Panc1 (cell line): ENCODE results near the gene DPH3. TPM values are rescaled to one million over a fixed set of nuclear protein-coding genes. Genes with fewer than 3 reads are reported as not detected.
A peak's percentile ranks its signal among the peaks of the same experiment; 100 is the strongest.

Experiments used
- ATAC-seq: fragments of 200-7000 bp; cut with Tn5 transposase; 2 replicates; pipeline ENCODE4 v1.9.1; 2020; ENCODE audit warnings: mild to moderate bottlenecking, moderate library complexity
- BruUV-seq: library from RNA; stranded (reverse); fragments of 400-500 nt; replicated peaks from 2 replicates; lab custom pipeline; 2021; lab: Mats Ljungman, UMichigan
- CTCF ChIA-PET: fragments of 300-600 bp; sonication (Branson Sonifier 250); formaldehyde crosslinking; loops from one replicate; lab custom pipeline; 2022; ENCODE audit warnings: antibody characterized with exemption; lab: Charles Lee
- POLR2A ChIA-PET: fragments of 300-600 bp; sonication (Branson Sonifier 250); formaldehyde crosslinking; loops from one replicate; lab custom pipeline; 2022; ENCODE audit warnings: antibody characterized with exemption; lab: Charles Lee
- DNase-seq: peaks from one replicate; pipeline ENCODE4 v3.0.0-alpha.2; 2010; ENCODE audit warnings: low read depth, low spot score
- H3K27ac ChIP-seq: 2 replicates; pipeline ENCODE4 v1.5.1; 2011; ENCODE audit warnings: mild to moderate bottlenecking, low read length, inconsistent platforms
- H3K27me3 ChIP-seq: fragments of 200-500 bp; sonication (Bioruptor generic); 2 replicates; pipeline ENCODE4 v1.6.0; 2014; ENCODE audit warnings: low read length, inconsistent platforms; ENCODE audit not compliant: control insufficient read depth, insufficient read depth
- H3K36me3 ChIP-seq: fragments of 200-500 bp; sonication (Bioruptor generic); 2 replicates; pipeline ENCODE4 v1.5.1; 2014; ENCODE audit warnings: inconsistent platforms, mild to moderate bottlenecking, low read length, moderate library complexity; ENCODE audit not compliant: control insufficient read depth, insufficient read depth
- H3K4me1 ChIP-seq: 2 replicates; pipeline ENCODE4 v1.5.1; 2011; ENCODE audit warnings: inconsistent platforms, mild to moderate bottlenecking, low read length, moderate library complexity; ENCODE audit not compliant: control insufficient read depth, insufficient read depth
- H3K4me3 ChIP-seq, 2 experiments: 2 replicates each; pipeline ENCODE4 v1.5.1; 2011 to 2012; ENCODE audit warnings: low read depth in 2 of 2, low read length in 2 of 2, mild to moderate bottlenecking in 2 of 2, inconsistent platforms in 1 of 2, moderate library complexity in 1 of 2
- H3K9me3 ChIP-seq: fragments of 200-500 bp; sonication (Bioruptor generic); 2 replicates; pipeline ENCODE4 v1.5.1; 2014; ENCODE audit warnings: low read depth, mild to moderate bottlenecking, inconsistent platforms, low read length, moderate library complexity; ENCODE audit not compliant: control insufficient read depth, insufficient read depth
- POLR2AphosphoS5 ChIP-seq: IDR thresholded peaks from 2 replicates; pipeline ENCODE4 v1.6.1; 2012; ENCODE audit warnings: mild to moderate bottlenecking, low read depth, low read length, moderate library complexity
- REST ChIP-seq, 2 experiments: IDR thresholded peaks; 2 replicates each; pipeline ENCODE4 v1.6.1; 2011 to 2012; ENCODE audit warnings: low read depth in 2 of 2, control low read depth in 1 of 2, low read length in 1 of 2, mild to moderate bottlenecking in 1 of 2, moderate library complexity in 1 of 2; ENCODE audit not compliant: insufficient read depth in 1 of 2
- SIN3A ChIP-seq: IDR thresholded peaks from 2 replicates; pipeline ENCODE4 v1.6.1; 2012; ENCODE audit warnings: low read depth, mild to moderate bottlenecking, low read length, moderate library complexity, borderline replicate concordance; ENCODE audit not compliant: insufficient read depth
- TCF7L2 ChIP-seq: IDR thresholded peaks from 2 replicates; pipeline ENCODE4 v1.6.1; 2011; ENCODE audit warnings: mild to moderate bottlenecking, low read depth, low read length, inconsistent platforms
- in situ Hi-C: cut with HindIII; loops from 2 replicates; pipeline ENCODE4 v1.10.0; 2016; ENCODE audit warnings: low sequenced_read_pairs, low pct_unique_long_range_greater_than_20kb
- intact Hi-C: fragments of 100-400 bp; cut with micrococcal nuclease; formaldehyde crosslinking; loops from one replicate; pipeline ENCODE4 v1.10.0; 2022; ENCODE audit not compliant: unreplicated experiment
- total RNA-seq: library from RNA; stranded (reverse); gene quantifications from one replicate; pipeline ENCODE4 v1.2.1, GENCODE V29; 2021; ENCODE audit not compliant: unreplicated experiment
- TF ChIP-seq, protein P1 (sequence below): fragments of 450-650 bp; IDR thresholded peaks from 2 replicates; pipeline ENCODE4 v1.5.1; 2017; ENCODE audit warnings: mild to moderate bottlenecking

DPH3 gene
- total RNA-seq, 1 experiment from 2014 or later = 16.5 TPM

- no peak for TF ChIP-seq TCF7L2
- no peak for TF ChIP-seq POLR2AphosphoS5
- no peak for TF ChIP-seq REST (IDR thresholded peaks at IDR 0.05; ENCODE audit: insufficient read depth in 1 of 2, low read depth in 2 of 2, low read length in 1 of 2)
- no peak for TF ChIP-seq SIN3A
- TF ChIP-seq, protein P1, sequence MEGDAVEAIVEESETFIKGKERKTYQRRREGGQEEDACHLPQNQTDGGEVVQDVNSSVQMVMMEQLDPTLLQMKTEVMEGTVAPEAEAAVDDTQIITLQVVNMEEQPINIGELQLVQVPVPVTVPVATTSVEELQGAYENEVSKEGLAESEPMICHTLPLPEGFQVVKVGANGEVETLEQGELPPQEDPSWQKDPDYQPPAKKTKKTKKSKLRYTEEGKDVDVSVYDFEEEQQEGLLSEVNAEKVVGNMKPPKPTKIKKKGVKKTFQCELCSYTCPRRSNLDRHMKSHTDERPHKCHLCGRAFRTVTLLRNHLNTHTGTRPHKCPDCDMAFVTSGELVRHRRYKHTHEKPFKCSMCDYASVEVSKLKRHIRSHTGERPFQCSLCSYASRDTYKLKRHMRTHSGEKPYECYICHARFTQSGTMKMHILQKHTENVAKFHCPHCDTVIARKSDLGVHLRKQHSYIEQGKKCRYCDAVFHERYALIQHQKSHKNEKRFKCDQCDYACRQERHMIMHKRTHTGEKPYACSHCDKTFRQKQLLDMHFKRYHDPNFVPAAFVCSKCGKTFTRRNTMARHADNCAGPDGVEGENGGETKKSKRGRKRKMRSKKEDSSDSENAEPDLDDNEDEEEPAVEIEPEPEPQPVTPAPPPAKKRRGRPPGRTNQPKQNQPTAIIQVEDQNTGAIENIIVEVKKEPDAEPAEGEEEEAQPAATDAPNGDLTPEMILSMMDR = no peak
- no TSS peak for BruUV-seq
- POLR2A ChIA-PET = no interaction called here
- Histone ChIP-seq H3K9me3 (no peaks in the 10 kb centered on the region), H3K27ac (no peak overlapping the region), H3K4me1 (no peaks in the 10 kb centered on the region), H3K4me3 (no peak overlapping the region), H3K27me3 (no peaks in the 10 kb centered on the region), H3K36me3 (no peaks in the 10 kb centered on the region)
- DNase-seq = no peak
- intact Hi-C loops = loop anchor here (1.0 to 10.0 kb wide), 3 partner anchors 65 to 435 kb away; no protein-coding TSS in a partner anchor
- CTCF ChIA-PET = no interaction called here
- ATAC-seq = no peak
- in situ Hi-C loops = no loop called here
Observed at GRCh38 chr3:16249886-16250285, 14.9 kb downstream of the DPH3 start.

- ChIA-PET CTCF (no interaction called here), POLR2A (no interaction called here)
Observed at GRCh38 chr3:16249336-16249735, 15.4 kb downstream of the DPH3 start.

More at GRCh38 chr3:16249336-16249735, 15.4 kb downstream of the DPH3 start:
- Histone ChIP-seq H3K27ac (no peak overlapping the region), H3K27me3 (no peaks in the 10 kb centered on the region), H3K36me3 (no peaks in the 10 kb centered on the region), H3K4me3 (no peak overlapping the region), H3K9me3 (no peaks in the 10 kb centered on the region), H3K4me1 (no peaks in the 10 kb centered on the region)
- in situ Hi-C loops = no loop called here
- DNase-seq (no peak), ATAC-seq (peak; percentile 69; the same call in 1 of the 2 replicates)
- TF ChIP-seq, protein P1 = peak; percentile 74
- TF ChIP-seq SIN3A = no peak
- intact Hi-C loops = loop anchor here (1.0 to 10.0 kb wide), 3 partner anchors 65 to 434 kb away; no protein-coding TSS in a partner anchor
- no TSS peak for BruUV-seq
